ENCODE data around the gene MTHFD1. TPM values are rescaled to one million over a fixed set of nuclear protein-coding genes. Genes with fewer than 3 reads are reported as not detected.
A peak's percentile ranks its signal among the peaks of the same experiment; 100 is the strongest.

MTHFD1 gene
- total and polyA plus RNA-seq, 9 of the 15 experiments (the other 6 are each of a cell fraction or from before 2014, with no cell fraction given), result 66.7 to 158 (median 90.9) TPM

DNA sequence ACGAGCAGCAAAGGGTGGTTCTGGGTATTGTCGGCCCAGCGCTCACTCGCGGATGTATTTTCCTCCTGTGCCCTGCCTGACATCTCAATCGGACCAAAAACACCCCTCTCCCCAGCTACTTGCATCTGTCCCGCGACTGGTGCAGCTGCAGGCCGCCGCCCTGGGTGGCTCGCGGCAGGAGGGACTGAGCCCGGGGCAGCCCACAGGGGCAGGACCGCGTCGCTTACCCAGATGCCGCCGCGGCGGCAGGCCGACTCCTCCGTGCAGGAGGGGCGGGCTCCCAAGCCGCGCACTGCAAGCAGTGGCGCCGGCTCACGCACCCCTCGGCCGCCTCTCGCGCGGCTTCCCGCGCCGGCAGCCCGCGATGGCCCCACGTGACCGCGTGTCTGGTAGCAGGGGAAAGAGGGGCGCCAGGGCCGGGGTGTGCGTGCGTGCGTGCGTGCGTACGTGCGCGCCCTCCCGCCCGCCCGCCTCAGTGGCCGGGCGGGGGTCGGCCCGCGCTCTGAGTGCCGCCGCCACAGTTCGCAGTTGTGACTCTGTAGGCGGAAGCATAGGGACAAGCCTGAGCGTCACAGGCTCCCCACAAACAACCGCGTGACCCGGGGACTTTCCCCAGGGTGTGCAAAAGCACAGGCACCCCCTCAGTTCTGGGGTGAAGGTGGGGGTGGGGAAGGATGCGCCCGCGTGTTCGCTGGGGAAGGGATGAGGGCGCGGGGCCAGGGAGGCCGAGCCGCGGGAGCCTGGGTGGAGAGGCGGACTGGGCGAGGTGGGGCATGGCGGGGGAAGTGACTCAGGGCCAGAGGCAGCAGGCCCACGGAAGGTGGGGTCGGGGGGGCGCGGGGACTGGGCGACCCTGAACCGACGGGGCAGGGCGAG, 115.5 kb downstream of the MTHFD1 start, which contains the start of gene ZBTB25 (continued):
- TF ChIP-seq, protein P1, sequence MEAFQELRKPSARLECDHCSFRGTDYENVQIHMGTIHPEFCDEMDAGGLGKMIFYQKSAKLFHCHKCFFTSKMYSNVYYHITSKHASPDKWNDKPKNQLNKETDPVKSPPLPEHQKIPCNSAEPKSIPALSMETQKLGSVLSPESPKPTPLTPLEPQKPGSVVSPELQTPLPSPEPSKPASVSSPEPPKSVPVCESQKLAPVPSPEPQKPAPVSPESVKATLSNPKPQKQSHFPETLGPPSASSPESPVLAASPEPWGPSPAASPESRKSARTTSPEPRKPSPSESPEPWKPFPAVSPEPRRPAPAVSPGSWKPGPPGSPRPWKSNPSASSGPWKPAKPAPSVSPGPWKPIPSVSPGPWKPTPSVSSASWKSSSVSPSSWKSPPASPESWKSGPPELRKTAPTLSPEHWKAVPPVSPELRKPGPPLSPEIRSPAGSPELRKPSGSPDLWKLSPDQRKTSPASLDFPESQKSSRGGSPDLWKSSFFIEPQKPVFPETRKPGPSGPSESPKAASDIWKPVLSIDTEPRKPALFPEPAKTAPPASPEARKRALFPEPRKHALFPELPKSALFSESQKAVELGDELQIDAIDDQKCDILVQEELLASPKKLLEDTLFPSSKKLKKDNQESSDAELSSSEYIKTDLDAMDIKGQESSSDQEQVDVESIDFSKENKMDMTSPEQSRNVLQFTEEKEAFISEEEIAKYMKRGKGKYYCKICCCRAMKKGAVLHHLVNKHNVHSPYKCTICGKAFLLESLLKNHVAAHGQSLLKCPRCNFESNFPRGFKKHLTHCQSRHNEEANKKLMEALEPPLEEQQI (IDR thresholded peaks at IDR 0.05), result no peak
- TF ChIP-seq, protein P2, sequence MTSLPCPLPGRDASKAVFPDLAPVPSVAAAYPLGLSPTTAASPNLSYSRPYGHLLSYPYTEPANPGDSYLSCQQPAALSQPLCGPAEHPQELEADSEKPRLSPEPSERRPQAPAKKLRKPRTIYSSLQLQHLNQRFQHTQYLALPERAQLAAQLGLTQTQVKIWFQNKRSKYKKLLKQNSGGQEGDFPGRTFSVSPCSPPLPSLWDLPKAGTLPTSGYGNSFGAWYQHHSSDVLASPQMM (CRISPR knock-in tag; IDR thresholded peaks at IDR 0.05), result no peak
- TF ChIP-seq, protein P3, sequence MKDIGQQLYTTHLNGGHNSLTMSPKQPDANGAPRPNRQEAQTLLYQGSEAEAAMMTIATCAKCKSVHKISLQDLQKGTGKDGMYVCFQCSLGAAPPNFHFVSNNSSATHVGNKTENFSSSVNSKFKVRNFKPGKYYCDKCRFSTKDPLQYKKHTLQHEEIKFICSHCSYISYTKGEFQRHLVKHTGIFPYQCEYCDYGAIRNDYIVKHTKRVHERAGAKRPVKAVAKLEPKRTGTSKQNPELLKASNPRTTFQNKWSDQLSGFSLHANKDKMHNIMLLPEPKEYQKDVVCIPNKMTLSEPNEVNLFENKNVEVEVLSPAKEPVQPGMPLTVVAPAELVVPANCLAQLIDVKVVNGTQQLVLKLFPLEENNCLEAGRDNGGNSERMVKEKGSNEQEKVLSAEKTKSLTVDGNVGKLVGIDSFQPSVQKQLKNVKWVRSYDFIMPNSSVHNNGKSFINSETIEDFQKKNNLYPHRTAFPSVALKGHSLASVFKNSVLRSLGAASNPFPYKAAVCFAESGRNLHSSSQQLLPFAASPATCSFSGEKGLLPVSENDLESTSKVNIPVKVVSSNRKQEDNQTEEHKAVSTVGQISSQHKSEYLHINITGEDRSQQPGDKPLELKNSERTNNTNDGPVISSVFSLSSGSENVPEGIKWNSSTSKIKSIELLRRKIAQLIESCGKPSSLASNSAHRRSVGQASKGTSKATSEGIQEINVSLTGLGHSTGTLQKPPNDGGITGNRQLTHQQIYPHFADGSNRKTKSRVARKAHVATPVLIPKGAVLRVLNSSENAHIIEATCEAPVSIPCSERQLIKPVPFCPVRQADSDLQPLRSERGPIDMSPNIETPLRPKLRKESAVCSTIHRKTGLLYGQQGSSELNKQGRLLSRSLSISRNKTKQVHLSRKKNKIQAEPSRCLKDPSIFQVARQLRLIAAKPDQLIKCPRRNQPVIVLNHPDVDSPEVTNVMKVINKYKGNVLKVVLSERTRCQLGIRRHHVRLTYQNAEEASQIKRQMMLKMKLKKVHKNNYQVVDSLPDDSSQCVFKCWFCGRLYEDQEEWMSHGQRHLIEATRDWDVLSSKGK (CRISPR knock-in tag; IDR thresholded peaks at IDR 0.05), result no peak
- TF ChIP-seq ZNF717 (CRISPR knock-in tag; IDR thresholded peaks at IDR 0.05) (no peak), GABPA (tag; conservative IDR thresholded peaks at IDR 0.05; ENCODE audit: low read depth) (peak; percentile 23; the same call in 1 of the 2 replicates), ZNF354B (CRISPR knock-in tag; IDR thresholded peaks at IDR 0.05) (no peak), HNRNPLL (IDR thresholded peaks at IDR 0.05; ENCODE audit: low read depth, low read length, poor library complexity, severe bottlenecking) (no peak), HNRNPUL1 (IDR thresholded peaks at IDR 0.05; ENCODE audit: low read length) (no peak), ZNF282 (CRISPR knock-in tag; IDR thresholded peaks at IDR 0.05) (0 out of 2 replicates have a peak, but pooled peaks have one; percentile 32), MTA1 (IDR thresholded peaks at IDR 0.05; ENCODE audit: borderline replicate concordance) (no peak), YBX1 (IDR thresholded peaks at IDR 0.05) (no peak), SMAD2 (IDR thresholded peaks at IDR 0.05; ENCODE audit: low read depth, low read length) (no peak), KDM5B (IDR thresholded peaks at IDR 0.05; ENCODE audit: insufficient replicate concordance, low read depth, low read length) (peak; percentile 55), ZNF212 (CRISPR knock-in tag; IDR thresholded peaks at IDR 0.05) (no peak)
- TF ChIP-seq, protein P4, sequence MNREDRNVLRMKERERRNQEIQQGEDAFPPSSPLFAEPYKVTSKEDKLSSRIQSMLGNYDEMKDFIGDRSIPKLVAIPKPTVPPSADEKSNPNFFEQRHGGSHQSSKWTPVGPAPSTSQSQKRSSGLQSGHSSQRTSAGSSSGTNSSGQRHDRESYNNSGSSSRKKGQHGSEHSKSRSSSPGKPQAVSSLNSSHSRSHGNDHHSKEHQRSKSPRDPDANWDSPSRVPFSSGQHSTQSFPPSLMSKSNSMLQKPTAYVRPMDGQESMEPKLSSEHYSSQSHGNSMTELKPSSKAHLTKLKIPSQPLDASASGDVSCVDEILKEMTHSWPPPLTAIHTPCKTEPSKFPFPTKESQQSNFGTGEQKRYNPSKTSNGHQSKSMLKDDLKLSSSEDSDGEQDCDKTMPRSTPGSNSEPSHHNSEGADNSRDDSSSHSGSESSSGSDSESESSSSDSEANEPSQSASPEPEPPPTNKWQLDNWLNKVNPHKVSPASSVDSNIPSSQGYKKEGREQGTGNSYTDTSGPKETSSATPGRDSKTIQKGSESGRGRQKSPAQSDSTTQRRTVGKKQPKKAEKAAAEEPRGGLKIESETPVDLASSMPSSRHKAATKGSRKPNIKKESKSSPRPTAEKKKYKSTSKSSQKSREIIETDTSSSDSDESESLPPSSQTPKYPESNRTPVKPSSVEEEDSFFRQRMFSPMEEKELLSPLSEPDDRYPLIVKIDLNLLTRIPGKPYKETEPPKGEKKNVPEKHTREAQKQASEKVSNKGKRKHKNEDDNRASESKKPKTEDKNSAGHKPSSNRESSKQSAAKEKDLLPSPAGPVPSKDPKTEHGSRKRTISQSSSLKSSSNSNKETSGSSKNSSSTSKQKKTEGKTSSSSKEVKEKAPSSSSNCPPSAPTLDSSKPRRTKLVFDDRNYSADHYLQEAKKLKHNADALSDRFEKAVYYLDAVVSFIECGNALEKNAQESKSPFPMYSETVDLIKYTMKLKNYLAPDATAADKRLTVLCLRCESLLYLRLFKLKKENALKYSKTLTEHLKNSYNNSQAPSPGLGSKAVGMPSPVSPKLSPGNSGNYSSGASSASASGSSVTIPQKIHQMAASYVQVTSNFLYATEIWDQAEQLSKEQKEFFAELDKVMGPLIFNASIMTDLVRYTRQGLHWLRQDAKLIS (CRISPR knock-in tag; IDR thresholded peaks at IDR 0.05), result no peak
- TF ChIP-seq, protein P5, sequence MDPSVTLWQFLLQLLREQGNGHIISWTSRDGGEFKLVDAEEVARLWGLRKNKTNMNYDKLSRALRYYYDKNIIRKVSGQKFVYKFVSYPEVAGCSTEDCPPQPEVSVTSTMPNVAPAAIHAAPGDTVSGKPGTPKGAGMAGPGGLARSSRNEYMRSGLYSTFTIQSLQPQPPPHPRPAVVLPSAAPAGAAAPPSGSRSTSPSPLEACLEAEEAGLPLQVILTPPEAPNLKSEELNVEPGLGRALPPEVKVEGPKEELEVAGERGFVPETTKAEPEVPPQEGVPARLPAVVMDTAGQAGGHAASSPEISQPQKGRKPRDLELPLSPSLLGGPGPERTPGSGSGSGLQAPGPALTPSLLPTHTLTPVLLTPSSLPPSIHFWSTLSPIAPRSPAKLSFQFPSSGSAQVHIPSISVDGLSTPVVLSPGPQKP (CRISPR knock-in tag; IDR thresholded peaks at IDR 0.05), result no peak
